Central memory CD8-positive, alpha-beta T cell (primary cell): ENCODE data around the gene NKX1-2.
A peak's percentile ranks its signal among the peaks of the same experiment; 100 is the strongest.
"Not testable (repeated sequence)": the region's sequence is repeated elsewhere in the genome, so short reads cannot be mapped to it uniquely, and the experiment has no call there.

Source experiments
- ATAC-seq: fragments of 150-1000 bp; cut with Tn5 transposase; replicated peaks from 2 replicates; pipeline ENCODE4 v1.10.0; 2022; ENCODE audit warnings: mild to moderate bottlenecking, moderate FRiP score, moderate number of reproducible peaks; ENCODE audit not compliant: poor library complexity, severe bottlenecking; ENCODE audit errors: extremely low read depth
- DNase-seq, 2 donors: peaks; one replicate each; pipeline ENCODE4 v3.0.0; 2021; ENCODE audit warnings: low spot score in 2 of 2
- H3K27ac Mint-ChIP-seq: one replicate; pipeline ENCODE4 v1.8.0; 2022; ENCODE audit warnings: low read depth, mild to moderate bottlenecking, moderate library complexity, mixed read lengths
- H3K27me3 Mint-ChIP-seq: one replicate; pipeline ENCODE4 v1.8.0; 2022; ENCODE audit warnings: mixed read lengths
- H3K36me3 Mint-ChIP-seq: one replicate; pipeline ENCODE4 v1.8.0; 2022; ENCODE audit warnings: mild to moderate bottlenecking, moderate library complexity, mixed read lengths; ENCODE audit not compliant: insufficient read depth
- H3K4me1 Mint-ChIP-seq: one replicate; pipeline ENCODE4 v1.8.0; 2022; ENCODE audit warnings: mixed read lengths
- H3K4me3 Mint-ChIP-seq: one replicate; pipeline ENCODE4 v1.8.0; 2022; ENCODE audit warnings: mild to moderate bottlenecking, moderate library complexity, mixed read lengths
- H3K9me3 Mint-ChIP-seq: one replicate; pipeline ENCODE4 v1.8.0; 2022; ENCODE audit warnings: mixed read lengths

NKX1-2 gene

GRCh38 chr10:124435683-124436082 is 14.2 kb downstream of the NKX1-2 start:
- H3K9me3 Mint-ChIP-seq, H3K27ac Mint-ChIP-seq, H3K36me3 Mint-ChIP-seq, DNase-seq, H3K4me3 Mint-ChIP-seq, H3K4me1 Mint-ChIP-seq, H3K27me3 Mint-ChIP-seq, ATAC-seq: not testable (repeated sequence)

GRCh38 chr10:124433461-124433860 is 16.4 kb downstream of the NKX1-2 start:
- Mint-ChIP-seq H3K27me3 (peaks cover 18% of the 10 kb centered on the region), H3K4me3 (no peak overlapping the region), H3K27ac (no peak overlapping the region), H3K4me1 (no peaks in the 10 kb centered on the region), H3K36me3 (no peaks in the 10 kb centered on the region), H3K9me3 (no peaks in the 10 kb centered on the region)
- ATAC-seq (no peak), DNase-seq (no peak)

GRCh38 chr10:124430077-124430476 is 19.8 kb downstream of the NKX1-2 start:
- no peaks in the 10 kb centered on the region for H3K9me3 Mint-ChIP-seq
- DNase-seq (no peak), ATAC-seq (no peak)
- no peaks in the 10 kb centered on the region for H3K36me3 Mint-ChIP-seq
- H3K4me3 Mint-ChIP-seq: no peak overlapping the region
- H3K27ac Mint-ChIP-seq: no peak overlapping the region
- no peaks in the 10 kb centered on the region for H3K4me1 Mint-ChIP-seq
- H3K27me3 Mint-ChIP-seq: peaks cover 30% of the 10 kb centered on the region

- Mint-ChIP-seq H3K4me3 (no peak overlapping the region), H3K4me1 (no peaks in the 10 kb centered on the region), H3K36me3 (no peaks in the 10 kb centered on the region), H3K9me3 (no peaks in the 10 kb centered on the region), H3K27ac (no peak overlapping the region), H3K27me3 (peaks cover 32% of the 10 kb centered on the region)
- ATAC-seq: no peak
- DNase-seq: no peak
These were observed 20.3 kb downstream of the NKX1-2 start for GRCh38 chr10:124429576-124429975.

GRCh38 chr10:124428207-124428777 is 21.5 kb downstream of the NKX1-2 start:
- Mint-ChIP-seq H3K27ac (no peak overlapping the region), H3K4me3 (no peak overlapping the region), H3K4me1 (no peaks in the 10 kb centered on the region), H3K9me3 (no peaks in the 10 kb centered on the region), H3K27me3 (peaks cover 40% of the 10 kb centered on the region), H3K36me3 (peaks cover 1% of the 10 kb centered on the region)
- DNase-seq (no peak), ATAC-seq (no peak)

- Mint-ChIP-seq H3K4me3 (no peak overlapping the region), H3K36me3 (peaks cover 1% of the 10 kb centered on the region), H3K27me3 (peaks cover 50% of the 10 kb centered on the region), H3K27ac (no peak overlapping the region), H3K4me1 (no peaks in the 10 kb centered on the region), H3K9me3 (no peaks in the 10 kb centered on the region)
- no peak for DNase-seq
- no peak for ATAC-seq
These were observed 24.4 kb downstream of the NKX1-2 start for GRCh38 chr10:124425227-124425962.

GRCh38 chr10:124423813-124424212 is 26.0 kb downstream of the NKX1-2 start:
- Mint-ChIP-seq H3K27me3 (peaks cover 39% of the 10 kb centered on the region), H3K36me3 (peaks cover 6% of the 10 kb centered on the region), H3K27ac (no peak overlapping the region), H3K9me3 (no peaks in the 10 kb centered on the region), H3K4me1 (peaks cover 5% of the 10 kb centered on the region), H3K4me3 (no peak overlapping the region)
- ATAC-seq (no peak), DNase-seq (no peak)

GRCh38 chr10:124422742-124423141 is 27.1 kb downstream of the NKX1-2 start:
- DNase-seq (no peak), ATAC-seq (no peak)
- Mint-ChIP-seq H3K27ac (no peak overlapping the region), H3K27me3 (peaks cover 37% of the 10 kb centered on the region), H3K4me1 (peaks cover 5% of the 10 kb centered on the region), H3K4me3 (no peak overlapping the region), H3K9me3 (no peaks in the 10 kb centered on the region), H3K36me3 (peaks cover 8% of the 10 kb centered on the region)

GRCh38 chr10:124420254-124420653 is 29.6 kb downstream of the NKX1-2 start:
- H3K27me3 Mint-ChIP-seq: peaks cover 20% of the 10 kb centered on the region
- H3K36me3 Mint-ChIP-seq: peaks cover 12% of the 10 kb centered on the region
- H3K4me3 Mint-ChIP-seq: peak overlapping the region; percentile 80
- no peak for ATAC-seq
- no peak overlapping the region for H3K27ac Mint-ChIP-seq
- peaks cover 5% of the 10 kb centered on the region for H3K4me1 Mint-ChIP-seq
- no peak for DNase-seq
- no peaks in the 10 kb centered on the region for H3K9me3 Mint-ChIP-seq

GRCh38 chr10:124419635-124420034 is 30.2 kb downstream of the NKX1-2 start:
- H3K4me3 Mint-ChIP-seq: peak overlapping the region; percentile 80
- H3K36me3 Mint-ChIP-seq: peaks cover 12% of the 10 kb centered on the region
- no peak for ATAC-seq
- no peaks in the 10 kb centered on the region for H3K9me3 Mint-ChIP-seq
- peaks cover 19% of the 10 kb centered on the region for H3K27me3 Mint-ChIP-seq
- H3K4me1 Mint-ChIP-seq: peaks cover 5% of the 10 kb centered on the region
- no peak for DNase-seq
- H3K27ac Mint-ChIP-seq: no peak overlapping the region

GRCh38 chr10:124418726-124419501 is 30.9 kb downstream of the NKX1-2 start, which contains the start of gene OAT:
TSS of gene OAT (minus strand) at chr10:124418923. CDS start at chr10:124412171, 6,752 bp downstream.
- H3K9me3 Mint-ChIP-seq: no peaks in the 10 kb centered on the region
- peak; percentile 92 to 96 for DNase-seq
- H3K4me1 Mint-ChIP-seq: peaks cover 5% of the 10 kb centered on the region
- H3K4me3 Mint-ChIP-seq: peak within 1 kb of the TSS; percentile 80
- ATAC-seq: peak; percentile 97
- H3K27ac Mint-ChIP-seq: peak within 1 kb of the TSS; percentile 57
- H3K36me3 Mint-ChIP-seq: peaks cover 13% of the 10 kb centered on the region
- peaks cover 12% of the 10 kb centered on the region for H3K27me3 Mint-ChIP-seq

- peak; percentile 38 for ATAC-seq
- Mint-ChIP-seq H3K4me1 (peaks cover 5% of the 10 kb centered on the region), H3K27ac (peak overlapping the region; percentile 57), H3K9me3 (no peaks in the 10 kb centered on the region), H3K4me3 (peak overlapping the region; percentile 80), H3K27me3 (peaks cover 10% of the 10 kb centered on the region), H3K36me3 (peaks cover 13% of the 10 kb centered on the region)
- DNase-seq: peak; percentile 16 to 18
These were observed 31.7 kb downstream of the NKX1-2 start for GRCh38 chr10:124417895-124418725.
